GM12874 (cell line): ENCODE results near the gene ERAL1.

Experiments used
- CTCF ChIP-seq: IDR thresholded peaks from 2 replicates; pipeline ENCODE4 v1.5.1; 2011; ENCODE audit warnings: low read depth, mild to moderate bottlenecking, control low read depth, low read length, moderate library complexity; ENCODE audit not compliant: insufficient read depth

ERAL1 gene

DNA sequence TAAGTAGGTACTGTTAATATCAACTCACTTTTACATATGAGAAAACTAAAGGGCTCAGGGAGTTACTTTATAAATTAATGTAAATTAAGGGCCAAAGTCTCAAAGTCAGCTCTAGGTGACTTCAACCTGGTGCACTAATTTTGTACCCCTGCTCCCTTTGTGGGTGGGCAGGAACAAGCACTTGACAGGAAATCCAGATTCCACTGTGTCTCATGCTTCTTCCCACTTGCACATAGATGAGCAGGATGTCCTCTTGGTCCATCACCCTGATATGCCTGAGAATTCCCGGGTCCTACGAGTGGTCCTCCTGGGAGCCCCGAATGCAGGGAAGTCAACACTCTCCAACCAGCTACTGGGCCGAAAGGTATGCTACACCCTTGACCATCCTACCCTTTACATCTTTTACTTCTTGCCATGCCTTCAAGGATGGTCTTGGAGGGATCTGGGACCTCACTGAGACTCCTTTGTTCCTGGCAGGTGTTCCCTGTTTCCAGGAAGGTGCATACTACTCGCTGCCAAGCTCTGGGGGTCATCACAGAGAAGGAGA is 1.3 kb downstream of the ERAL1 start:
- TF ChIP-seq CTCF: no peak

DNA sequence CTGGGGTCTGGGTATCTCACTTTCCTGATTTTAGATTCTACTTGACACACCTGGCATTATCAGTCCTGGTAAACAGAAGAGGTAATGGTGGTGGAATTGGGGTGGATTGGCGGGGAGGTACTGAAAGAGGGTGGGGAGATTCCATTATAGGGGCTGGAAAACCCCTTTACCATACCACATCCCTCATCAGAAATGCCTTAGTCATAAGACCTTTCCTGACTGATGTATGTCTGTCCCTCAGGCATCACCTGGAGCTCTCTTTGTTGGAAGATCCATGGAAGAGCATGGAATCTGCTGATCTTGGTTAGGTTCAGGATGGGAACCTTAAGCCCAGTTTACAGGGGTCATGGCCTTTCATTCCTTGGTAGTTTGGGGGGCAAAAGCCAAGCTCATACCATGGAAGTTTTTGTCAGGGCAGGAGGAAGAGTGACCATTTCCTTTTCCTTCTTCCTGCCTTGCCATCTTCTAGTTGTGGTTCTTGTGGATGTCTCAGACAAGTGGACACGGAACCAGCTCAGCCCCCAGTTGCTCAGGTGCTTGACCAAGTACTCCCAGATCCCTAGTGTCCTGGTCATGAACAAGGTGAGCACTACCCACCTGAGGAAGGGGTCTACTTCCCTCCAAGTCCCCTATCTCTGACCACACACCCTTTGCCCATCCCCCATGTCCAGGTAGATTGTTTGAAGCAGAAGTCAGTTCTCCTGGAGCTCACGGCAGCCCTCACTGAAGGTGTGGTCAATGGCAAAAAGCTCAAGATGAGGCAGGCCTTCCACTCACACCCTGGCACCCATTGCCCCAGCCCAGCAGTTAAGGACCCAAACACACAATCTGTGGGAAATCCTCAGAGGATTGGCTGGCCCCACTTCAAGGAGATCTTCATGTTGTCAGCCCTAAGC is 3.3 kb downstream of the ERAL1 start:
- TF ChIP-seq CTCF: no peak

- no peak for TF ChIP-seq CTCF
Measured at GRCh38 chr17:28858801-28859355, 4.1 kb downstream of the ERAL1 start.

DNA sequence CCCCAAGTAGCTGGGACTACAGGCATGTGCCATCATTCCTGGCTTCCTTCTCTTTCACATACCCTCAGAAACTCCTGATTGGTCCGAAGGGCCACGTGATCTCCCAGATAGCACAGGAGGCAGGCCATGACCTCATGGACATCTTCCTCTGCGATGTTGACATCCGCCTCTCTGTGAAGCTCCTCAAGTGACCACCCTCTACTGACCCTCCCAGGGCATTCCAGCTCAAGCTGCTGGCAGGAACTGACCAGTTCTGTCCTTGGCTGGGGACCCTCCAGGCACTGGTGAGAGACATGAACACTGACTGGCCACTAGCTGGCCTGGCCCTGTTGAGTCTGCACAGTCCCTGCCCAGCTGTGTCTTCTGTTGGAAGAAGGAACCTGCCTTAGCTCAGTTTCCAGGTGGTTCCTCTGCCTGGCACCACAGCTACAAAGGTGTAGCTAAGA is 5.6 kb downstream of the ERAL1 start:
- TF ChIP-seq CTCF: no peak

DNA sequence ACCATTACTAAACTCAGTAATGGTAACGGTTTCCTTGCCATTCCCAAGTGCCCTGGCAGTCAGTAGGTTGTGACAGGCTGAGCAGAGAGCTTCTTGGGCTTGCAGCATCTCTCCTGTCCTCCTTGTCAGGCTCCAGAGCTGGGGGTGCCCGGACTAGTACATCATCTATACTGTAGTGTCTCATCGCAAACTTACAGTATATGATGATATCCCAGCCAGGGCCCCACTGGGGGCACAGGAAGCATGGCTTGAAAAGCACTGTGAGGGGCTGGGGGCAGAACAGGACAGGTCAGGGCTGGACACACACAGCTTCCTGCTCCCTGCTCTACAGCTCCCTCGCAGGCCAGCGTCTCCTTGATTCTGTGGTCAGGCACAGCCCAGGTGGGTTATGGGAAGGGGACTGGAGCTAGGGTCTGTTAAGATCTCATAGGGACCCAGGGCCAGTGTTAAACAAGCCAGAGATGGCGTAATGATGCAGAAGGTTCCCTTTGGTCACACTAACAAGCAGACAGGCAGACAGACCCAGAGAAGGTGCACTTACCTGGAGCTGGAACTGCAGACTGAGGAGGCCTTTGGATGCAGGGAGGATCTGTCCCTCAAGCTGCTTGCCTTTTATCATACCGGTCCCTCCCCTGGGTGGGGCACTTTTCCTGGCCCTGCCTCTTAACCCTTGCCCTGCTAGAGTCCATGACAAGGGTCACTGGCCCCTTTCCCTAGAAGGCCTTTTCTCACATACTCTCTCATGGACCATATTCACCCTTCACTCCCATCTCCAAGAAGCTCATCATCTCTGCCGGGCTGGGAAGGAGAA is 6.8 kb downstream of the ERAL1 start:
- TF ChIP-seq CTCF: no peak

DNA sequence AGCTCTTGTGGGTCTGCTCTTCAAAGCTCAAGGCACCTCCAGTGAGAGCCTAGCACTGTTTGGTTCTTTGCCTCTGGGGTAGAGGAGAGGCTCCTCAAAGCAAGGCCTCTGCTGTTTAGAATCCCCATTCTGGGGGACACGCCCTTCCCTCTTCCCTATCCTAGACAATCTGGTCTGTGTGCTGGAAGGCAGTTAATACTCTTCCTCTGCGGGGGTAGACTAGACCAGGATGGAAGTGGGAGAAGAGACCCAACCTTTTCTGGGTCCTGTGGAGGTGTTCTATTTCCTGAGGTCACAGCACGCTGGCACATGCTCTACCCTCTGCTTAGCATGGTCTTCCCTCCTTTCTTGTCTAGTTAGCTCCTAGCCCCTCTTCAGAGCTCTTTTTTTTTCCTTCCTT is 7.7 kb downstream of the ERAL1 start:
- no peak for TF ChIP-seq CTCF

DNA sequence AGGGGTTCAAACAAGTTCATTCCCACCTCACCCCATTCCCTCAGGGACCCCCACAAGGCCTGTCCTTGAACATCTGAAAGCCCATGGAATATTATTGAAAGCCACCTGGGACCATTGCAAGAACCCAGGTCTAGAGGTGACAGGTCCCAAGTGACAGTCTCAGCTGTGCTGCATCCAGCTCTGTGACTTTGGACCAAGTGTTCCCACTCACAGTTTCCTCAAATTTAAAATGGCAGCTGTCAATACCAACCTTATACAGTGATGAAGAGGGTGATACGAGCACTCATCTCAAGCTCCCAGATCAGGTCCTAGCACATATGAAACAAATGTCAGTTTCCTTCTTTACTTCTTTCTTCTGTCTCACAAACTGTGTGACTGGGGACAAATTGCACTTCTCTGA is 9.1 kb downstream of the ERAL1 start:
- no peak for TF ChIP-seq CTCF
